GM21360 (cell line): ENCODE results near the gene ARHGAP22.

Source experiments
- ATAC-seq: cut with Tn5 transposase; IDR thresholded peaks from one replicate; pipeline ENCODE4 v1.9.1; 2021; ENCODE audit warnings: mild to moderate bottlenecking, moderate library complexity; ENCODE audit not compliant: unreplicated experiment

The ARHGAP22 gene

DNA sequence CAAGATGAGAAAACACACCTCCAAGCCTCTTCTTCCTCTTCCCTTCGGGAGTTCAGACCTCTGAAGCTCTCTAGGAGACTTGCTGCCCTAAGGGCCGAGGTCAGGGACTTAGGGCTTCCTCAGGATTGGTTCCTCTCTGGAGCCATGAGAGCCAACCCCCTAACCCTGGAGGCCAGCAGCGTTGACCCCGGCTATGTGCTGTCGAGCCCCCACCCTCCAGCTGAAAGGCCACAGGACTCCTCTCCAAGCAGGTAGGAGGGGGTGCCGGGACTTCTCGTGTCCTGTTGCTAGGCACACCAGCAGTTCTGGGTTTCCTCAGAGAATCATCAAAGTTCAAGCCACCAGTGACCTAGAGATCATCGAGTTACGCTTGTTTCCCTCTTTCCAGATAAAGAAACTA lies 87.4 kb downstream of the ARHGAP22 start:
- no peak for ATAC-seq

- ATAC-seq, result no peak
Observed at GRCh38 chr10:48516911-48517310, 88.0 kb downstream of the ARHGAP22 start.

DNA sequence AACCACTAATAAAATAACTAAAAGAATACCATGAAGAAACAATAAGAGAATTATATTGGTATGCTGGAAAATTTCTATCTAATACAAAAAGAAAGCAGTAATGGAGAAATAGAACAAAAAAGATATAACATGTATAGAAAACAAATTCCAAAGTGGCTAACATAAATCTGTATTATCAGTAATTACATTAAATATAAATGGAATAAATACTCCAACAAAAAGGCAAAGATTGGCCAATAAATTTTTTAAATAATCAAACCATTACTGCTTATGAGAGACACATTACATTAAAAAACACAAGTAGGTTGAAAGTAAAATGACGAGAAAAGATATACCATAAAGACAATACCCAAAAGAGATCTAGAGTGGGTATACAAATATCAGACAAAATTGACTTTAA lies 90.0 kb downstream of the ARHGAP22 start:
- ATAC-seq, result no peak

DNA sequence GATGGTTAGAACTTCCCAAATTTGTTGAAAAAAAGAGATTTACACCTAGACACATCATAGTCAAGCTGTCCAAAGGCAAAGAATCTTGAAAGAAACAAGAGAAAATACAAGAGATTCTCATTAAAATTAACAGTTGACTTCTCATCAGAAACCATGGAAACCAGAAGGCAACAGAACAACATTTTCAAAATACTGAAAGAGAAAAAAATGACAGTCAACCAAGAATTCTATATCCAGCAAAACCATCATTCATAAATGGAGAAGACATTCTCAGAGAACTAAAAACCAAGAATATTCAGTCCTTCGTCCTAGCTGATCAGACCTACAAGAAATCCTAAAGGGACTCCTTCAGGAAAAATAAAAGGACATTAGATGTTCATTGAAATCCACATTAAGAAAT lies 90.6 kb downstream of the ARHGAP22 start:
- ATAC-seq, result no peak

- ATAC-seq, result no peak
Observed at GRCh38 chr10:48512861-48513260, 92.0 kb downstream of the ARHGAP22 start.

DNA sequence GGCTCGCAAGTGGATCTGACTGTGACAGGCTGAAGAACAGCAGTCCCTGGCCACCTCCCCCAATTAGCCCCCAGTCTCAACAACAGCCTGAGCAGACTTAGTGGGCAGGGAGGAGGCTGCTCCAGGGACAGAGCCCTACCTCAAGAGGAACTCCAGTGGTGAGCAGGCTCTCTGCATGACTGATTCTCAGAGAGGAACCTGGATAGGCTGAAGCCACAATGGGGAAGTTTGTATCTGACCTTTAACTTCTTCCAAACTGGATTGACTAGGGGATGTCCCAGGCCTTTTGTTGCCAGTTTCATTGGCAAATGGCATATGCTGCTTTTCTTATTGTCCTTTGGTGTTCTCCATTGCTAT lies 93.0 kb downstream of the ARHGAP22 start:
- no peak for ATAC-seq

- ATAC-seq, result no peak
Observed at GRCh38 chr10:48511066-48511874, 93.6 kb downstream of the ARHGAP22 start.

DNA sequence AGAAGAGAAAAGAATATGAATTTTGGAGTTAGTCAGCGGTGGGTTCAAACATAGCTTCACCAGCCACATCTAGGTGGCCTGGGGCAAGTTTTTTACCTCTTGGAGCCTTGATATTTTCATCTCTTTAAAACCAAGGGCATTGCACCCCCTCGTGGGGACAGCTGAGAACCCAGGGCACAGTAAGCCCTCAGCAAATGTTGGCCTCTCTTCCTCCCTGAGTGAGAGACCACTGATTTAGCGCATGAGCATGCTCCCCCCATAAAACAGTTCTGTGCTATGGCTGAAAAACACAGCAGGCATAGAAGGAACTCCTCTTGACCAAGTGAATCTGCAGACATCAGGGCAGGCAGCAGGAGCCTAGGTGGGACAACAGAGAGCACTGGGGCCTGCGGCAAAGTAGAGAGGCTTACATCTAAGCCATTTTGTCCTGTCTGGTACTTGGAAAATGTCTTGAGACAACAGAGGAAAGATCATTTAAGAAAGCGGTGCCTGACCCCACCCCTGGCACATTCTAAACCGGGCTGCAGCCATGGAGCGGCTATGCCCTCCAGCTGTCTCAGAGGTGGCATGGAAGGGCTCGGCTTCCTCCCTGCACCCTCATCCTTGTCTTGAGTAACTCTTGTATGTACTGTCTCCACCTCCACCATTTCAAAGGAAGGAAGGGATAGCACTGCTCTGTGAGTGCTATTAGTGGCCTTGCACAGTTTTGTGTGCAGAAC lies 94.7 kb downstream of the ARHGAP22 start:
- ATAC-seq, result no peak

DNA sequence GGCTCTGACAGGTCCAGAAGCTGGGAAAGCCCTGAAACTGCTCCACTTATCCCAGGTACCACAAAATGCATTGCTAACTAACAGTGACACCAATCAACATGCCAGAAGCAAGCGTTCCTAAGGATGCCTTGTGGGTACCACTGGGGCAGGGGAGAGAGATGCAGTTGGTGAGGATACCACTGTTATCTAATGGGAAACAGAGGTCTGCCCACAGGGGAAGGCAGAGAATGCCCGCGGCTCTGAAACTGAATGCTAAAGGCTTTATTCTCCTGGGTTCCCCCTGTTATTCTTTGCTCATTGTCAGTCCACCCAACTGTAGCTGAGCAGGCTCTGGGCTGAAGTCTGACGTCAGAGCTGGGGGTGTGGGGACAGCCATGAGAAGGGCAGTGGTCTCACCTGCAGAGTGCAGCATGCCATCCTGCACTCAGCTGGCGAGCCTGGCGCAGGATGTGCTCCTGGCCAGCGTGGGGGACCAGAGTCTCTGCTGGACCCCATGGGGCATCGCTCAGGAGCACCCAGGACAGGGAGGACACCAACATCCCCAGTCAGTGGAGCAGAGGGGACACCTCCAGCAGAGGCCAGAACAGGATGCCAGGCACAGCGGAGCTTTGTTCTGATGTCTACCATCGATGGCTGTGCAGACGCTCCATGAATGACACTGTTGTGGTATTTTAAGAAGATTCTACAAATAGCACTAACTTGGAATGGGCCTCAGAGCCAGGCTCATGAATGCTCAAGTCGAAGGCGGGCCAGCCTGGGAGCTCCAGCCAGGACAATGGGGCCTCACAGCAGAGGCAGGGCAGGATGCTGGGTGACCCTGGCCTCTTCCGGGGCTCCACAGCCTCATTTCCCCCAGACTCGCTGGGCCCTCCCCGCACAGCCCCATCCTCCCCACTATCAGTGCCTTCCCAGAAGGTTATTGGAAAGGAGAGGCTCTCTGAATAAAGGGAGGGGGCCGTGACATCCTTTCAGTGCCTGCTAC lies 95.8 kb downstream of the ARHGAP22 start:
- ATAC-seq, result no peak

DNA sequence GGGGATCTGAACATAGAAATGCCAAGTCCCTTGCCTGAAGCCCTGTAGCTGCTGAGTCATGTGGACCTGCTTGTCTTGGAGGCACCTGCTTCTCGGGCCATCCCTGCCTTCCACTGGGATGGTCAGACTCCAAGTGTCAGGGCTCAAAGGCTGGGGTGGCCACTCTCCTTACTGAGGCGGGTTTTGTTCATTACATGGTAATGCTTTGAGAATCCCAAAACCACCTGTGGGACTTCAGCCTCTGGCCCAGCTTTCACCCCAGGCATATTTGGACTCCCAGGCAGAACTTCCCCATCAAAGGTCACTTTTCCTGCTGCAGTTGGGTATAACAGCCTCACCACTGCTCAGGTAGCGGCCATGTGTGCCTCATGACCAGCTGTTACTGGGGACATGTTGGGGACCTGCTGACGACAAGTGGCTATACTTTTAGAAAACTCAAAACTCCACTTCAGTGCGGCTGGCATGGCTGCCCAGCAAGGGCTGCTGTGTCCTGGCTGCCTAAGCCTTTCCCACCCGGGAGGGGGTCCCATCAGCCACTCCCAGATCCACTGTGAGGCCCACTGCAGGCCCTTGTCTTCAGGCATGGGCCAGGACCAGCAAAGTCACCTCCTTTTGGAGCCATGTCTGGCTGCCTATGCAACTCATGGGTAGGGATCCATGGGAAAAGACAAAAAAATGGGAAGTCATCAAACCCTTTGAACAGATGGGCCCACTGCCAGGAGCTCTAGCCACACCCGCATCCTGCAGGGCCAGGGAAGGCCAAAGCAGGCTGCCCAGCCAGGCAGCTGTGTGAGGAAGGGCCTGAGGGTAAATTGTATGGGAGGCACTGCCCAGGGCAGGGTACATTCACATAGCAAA lies 96.7 kb downstream of the ARHGAP22 start:
- no peak for ATAC-seq

- ATAC-seq, result no peak
Observed at GRCh38 chr10:48507494-48507893, 97.4 kb downstream of the ARHGAP22 start.

DNA sequence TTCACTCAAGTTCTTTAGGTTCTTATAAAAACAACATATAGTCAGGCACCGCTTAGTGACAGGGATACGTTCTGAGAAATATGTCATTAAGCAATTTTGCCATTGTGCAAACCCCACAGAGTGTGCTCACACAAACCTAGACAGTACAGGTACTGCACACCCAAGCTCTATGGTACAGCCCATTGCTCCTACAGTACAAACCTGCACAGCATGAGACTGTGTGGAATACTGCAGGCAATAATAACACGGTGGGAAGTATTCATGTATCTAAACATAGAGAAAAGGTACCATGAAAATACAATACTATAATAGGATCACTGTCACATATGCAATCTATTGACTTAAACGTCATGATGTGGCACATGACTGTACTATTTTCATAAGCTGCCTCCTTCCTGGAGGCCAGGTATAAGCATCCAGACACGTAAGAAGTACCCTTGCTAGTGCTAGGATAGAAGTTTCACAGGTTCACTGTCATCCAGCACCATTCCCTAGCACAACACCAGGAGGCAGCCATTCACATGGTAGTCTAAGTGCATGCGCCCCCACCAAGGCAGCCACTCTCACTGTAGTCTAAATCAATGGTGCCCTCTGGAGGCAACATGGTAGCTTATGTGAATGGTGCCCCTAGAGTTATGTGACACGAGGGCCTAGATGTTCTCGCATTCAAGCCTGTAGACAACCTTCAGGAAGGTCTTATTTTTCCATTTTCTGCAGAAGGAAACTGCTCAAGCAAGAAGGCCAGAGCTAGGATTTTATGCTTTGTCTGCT lies 98.5 kb downstream of the ARHGAP22 start:
- ATAC-seq, result no peak

GRCh38 chr10:48505394-48506112 lies 99.3 kb downstream of the ARHGAP22 start:
- ATAC-seq, result no peak

GRCh38 chr10:48504141-48504885 lies 100.6 kb downstream of the ARHGAP22 start:
- ATAC-seq, result no peak

DNA sequence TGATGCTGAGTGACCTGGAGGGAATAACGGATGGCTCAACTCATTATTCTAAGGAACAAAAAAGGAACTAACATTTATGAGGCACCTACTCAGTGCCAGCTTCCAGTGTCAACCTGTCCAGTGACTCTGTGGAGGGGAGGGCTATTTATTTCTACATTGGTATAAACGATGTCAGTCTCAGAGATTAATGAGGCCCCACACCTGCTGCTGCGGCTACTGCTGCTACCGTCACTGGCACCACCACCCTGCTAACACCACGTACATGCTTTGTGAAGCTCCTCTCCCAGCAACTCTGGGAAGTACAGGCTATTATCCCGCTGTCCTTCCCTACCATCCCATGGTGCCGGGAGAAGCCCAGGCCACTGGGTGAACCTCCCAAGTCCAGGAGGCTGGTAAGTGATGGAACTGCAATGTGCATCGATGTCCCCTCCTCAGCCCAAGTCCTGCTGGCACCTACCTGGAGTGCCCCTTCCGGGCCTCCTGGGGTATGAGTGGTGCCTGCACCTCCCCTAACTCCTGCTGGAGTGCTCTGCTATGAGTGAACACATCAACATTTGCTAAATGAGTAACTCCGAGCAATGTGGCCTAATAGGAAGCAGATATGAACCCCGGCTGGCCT lies 101.5 kb downstream of the ARHGAP22 start:
- ATAC-seq, result no peak

GRCh38 chr10:48502791-48503190 lies 102.1 kb downstream of the ARHGAP22 start:
- no peak for ATAC-seq

- ATAC-seq, result no peak
Observed at GRCh38 chr10:48501787-48502771, 102.8 kb downstream of the ARHGAP22 start.
